Hepatocyte (in vitro differentiated cells): Measurements from ENCODE around the gene ADAM11. TPM values are rescaled to one million over a fixed set of nuclear protein-coding genes. Genes with fewer than 3 reads are reported as not detected.

Experiments
- DNase-seq: peaks from one replicate; pipeline ENCODE4 v3.0.0-alpha.2; 2016; ENCODE audit warnings: low spot score
- H2AFZ ChIP-seq: fragments of 200-600 bp; sonication (generic); 2 replicates; pipeline ENCODE4 v1.6.0; 2016; ENCODE audit warnings: antibody characterized with exemption, mild to moderate bottlenecking
- H3K27ac ChIP-seq: fragments of 200-600 bp; sonication (generic); 2 replicates; pipeline ENCODE4 v1.5.1; 2016; ENCODE audit warnings: mild to moderate bottlenecking
- H3K27me3 ChIP-seq: fragments of 200-600 bp; sonication (generic); 2 replicates; pipeline ENCODE4 v1.6.1; 2016
- H3K36me3 ChIP-seq: fragments of 200-600 bp; sonication (generic); replicated peaks from 2 replicates; pipeline ENCODE4 v1.5.1; 2016; ENCODE audit warnings: low read depth; ENCODE audit not compliant: insufficient read depth
- H3K4me1 ChIP-seq: fragments of 200-600 bp; sonication (generic); 2 replicates; pipeline ENCODE4 v1.5.1; 2016; ENCODE audit warnings: mild to moderate bottlenecking, moderate library complexity; ENCODE audit not compliant: insufficient read depth
- H3K4me2 ChIP-seq: fragments of 200-600 bp; sonication (generic); 2 replicates; pipeline ENCODE4 v1.6.0; 2016
- H3K4me3 ChIP-seq: fragments of 200-600 bp; sonication (generic); 2 replicates; pipeline ENCODE4 v1.5.1; 2016; ENCODE audit warnings: mild to moderate bottlenecking
- H3K79me2 ChIP-seq: fragments of 200-600 bp; sonication (generic); 2 replicates; pipeline ENCODE4 v1.6.0; 2017; ENCODE audit warnings: mild to moderate bottlenecking
- H3K9me2 ChIP-seq: fragments of 200-600 bp; sonication (generic); replicated peaks from 2 replicates; pipeline ENCODE4 v1.6.0; 2017; ENCODE audit warnings: mild to moderate bottlenecking; ENCODE audit not compliant: insufficient read depth
- H3K9me3 ChIP-seq: fragments of 200-600 bp; sonication (generic); 2 replicates; pipeline ENCODE4 v1.5.1; 2016; ENCODE audit warnings: low read depth, mild to moderate bottlenecking
- H4K20me1 ChIP-seq: fragments of 200-600 bp; sonication (generic); 2 replicates; pipeline ENCODE4 v1.6.0; 2016; ENCODE audit warnings: mild to moderate bottlenecking; ENCODE audit not compliant: insufficient read depth, poor library complexity, severe bottlenecking
- CTCF ChIP-seq: fragments of 200-600 bp; sonication (generic); IDR thresholded peaks from 2 replicates; pipeline ENCODE4 v1.5.1; 2016; ENCODE audit warnings: antibody characterized with exemption, mild to moderate bottlenecking; ENCODE audit not compliant: poor library complexity
- EZH2 ChIP-seq: fragments of 200-600 bp; sonication (generic); IDR thresholded peaks from 2 replicates; pipeline ENCODE4 v1.6.1; 2016; ENCODE audit warnings: antibody characterized with exemption, mild to moderate bottlenecking, borderline replicate concordance
- EZH2phosphoT487 ChIP-seq: fragments of 200-600 bp; sonication (generic); IDR thresholded peaks from one replicate; pipeline ENCODE4 v1.6.1; 2018; ENCODE audit warnings: antibody characterized with exemption, mild to moderate bottlenecking, low read depth, moderate library complexity; ENCODE audit not compliant: unreplicated experiment, severe bottlenecking
- WGBS: methylation state at CpG from one replicate; pipeline ENCODE4 v1.1.6; 2016; ENCODE audit warnings: low lambda C conversion rate; ENCODE audit errors: missing lambda C conversion rate; 5-methylcytosine and 5-hydroxymethylcytosine counted together
- polyA plus RNA-seq: library from polyadenylated mRNA; unstranded; fragments of >200 nt; fragmentation: Nextera tagmentation; extraction: Ambion mirVana; gene quantifications from 2 replicates; pipeline ENCODE4 v1.2.1, GENCODE V29; 2016
- total RNA-seq: library from RNA; depleted of rRNA; stranded (reverse); fragments of >200 nt; gene quantifications from 2 replicates; pipeline ENCODE4 v1.2.3, GENCODE V29; 2014

Gene ADAM11
- total and polyA plus RNA-seq, 2 experiments from 2014 or later, result 0.50 to 0.90 TPM

GRCh38 chr17:44795421-44795820 is 36.6 kb downstream of the ADAM11 start:
- Histone ChIP-seq H3K4me2 (no peak overlapping the region), H3K27me3 (no peaks in the 10 kb centered on the region), H3K9me2 (no peaks in the 10 kb centered on the region), H3K4me1 (no peaks in the 10 kb centered on the region), H3K9me3 (no peaks in the 10 kb centered on the region), H3K27ac (no peak overlapping the region), H3K4me3 (no peak overlapping the region), H3K79me2 (no peaks in the 10 kb centered on the region), H3K36me3 (no peaks in the 10 kb centered on the region), H2AFZ (no peak overlapping the region), H4K20me1 (no peaks in the 10 kb centered on the region)
- TF ChIP-seq EZH2phosphoT487, result no peak
- no peak for TF ChIP-seq CTCF
- no peak for TF ChIP-seq EZH2
- no peak for DNase-seq
- 82% methylated on average over 9 of the region's 9 CpGs for WGBS

- no peak overlapping the region for H2AFZ ChIP-seq
- no peak for DNase-seq
- H3K27me3 ChIP-seq, result no peaks in the 10 kb centered on the region
- no peaks in the 10 kb centered on the region for H3K79me2 ChIP-seq
- 87% methylated on average over 10 of the region's 10 CpGs for WGBS
- no peaks in the 10 kb centered on the region for H3K4me1 ChIP-seq
- H3K9me2 ChIP-seq, result no peaks in the 10 kb centered on the region
- no peak overlapping the region for H3K27ac ChIP-seq
- no peaks in the 10 kb centered on the region for H4K20me1 ChIP-seq
- no peaks in the 10 kb centered on the region for H3K36me3 ChIP-seq
- H3K4me3 ChIP-seq, result no peak overlapping the region
- no peak overlapping the region for H3K4me2 ChIP-seq
- H3K9me3 ChIP-seq, result no peaks in the 10 kb centered on the region
- no peak for TF ChIP-seq EZH2phosphoT487
- TF ChIP-seq EZH2, result no peak
- TF ChIP-seq CTCF, result no peak
Observed at GRCh38 chr17:44795928-44796327, 37.1 kb downstream of the ADAM11 start.

- WGBS, result 93% methylated on average over 9 of the region's 9 CpGs
- Histone ChIP-seq H3K9me3 (no peaks in the 10 kb centered on the region), H3K79me2 (no peaks in the 10 kb centered on the region), H3K4me2 (no peak overlapping the region), H2AFZ (no peak overlapping the region), H4K20me1 (no peaks in the 10 kb centered on the region), H3K9me2 (no peaks in the 10 kb centered on the region), H3K27me3 (no peaks in the 10 kb centered on the region), H3K4me1 (no peaks in the 10 kb centered on the region), H3K36me3 (no peaks in the 10 kb centered on the region), H3K4me3 (no peak overlapping the region), H3K27ac (no peak overlapping the region)
- TF ChIP-seq CTCF, result no peak
- no peak for TF ChIP-seq EZH2
- no peak for TF ChIP-seq EZH2phosphoT487
- no peak for DNase-seq
Observed at GRCh38 chr17:44796731-44797130, 37.9 kb downstream of the ADAM11 start.

- no peak overlapping the region for H3K4me3 ChIP-seq
Observed at GRCh38 chr17:44797802-44798201, 39.0 kb downstream of the ADAM11 start.

More at GRCh38 chr17:44797802-44798201, 39.0 kb downstream of the ADAM11 start:
- Histone ChIP-seq H3K27me3 (no peaks in the 10 kb centered on the region), H3K9me3 (no peaks in the 10 kb centered on the region), H4K20me1 (no peaks in the 10 kb centered on the region), H3K4me2 (no peak overlapping the region), H2AFZ (no peak overlapping the region), H3K4me1 (no peaks in the 10 kb centered on the region), H3K27ac (no peak overlapping the region), H3K9me2 (no peaks in the 10 kb centered on the region), H3K36me3 (no peaks in the 10 kb centered on the region), H3K79me2 (peaks cover 6% of the 10 kb centered on the region)
- DNase-seq, result no peak
- TF ChIP-seq EZH2, result no peak
- TF ChIP-seq CTCF, result no peak
- TF ChIP-seq EZH2phosphoT487, result no peak
- WGBS, result 80% methylated on average over 11 of the region's 11 CpGs
